Spleen (tissue), 11 donors: Measurements from ENCODE around the gene CSRP1. TPM values are rescaled to one million over a fixed set of nuclear protein-coding genes. Genes with fewer than 3 reads are reported as not detected.

ENCODE experiments used
- DNase-seq: peaks from one replicate; pipeline ENCODE4 v3.0.0-alpha.2; 2020
- H3K27ac ChIP-seq, 8 donors: fragments of 200-600 bp; sonication (generic) in 7 of 8; 1 replicate in 4 of 8; 2 replicates in 4 of 8; pipeline versions ENCODE4 v1.5.0 to v1.8.0; 2016 to 2021; ENCODE audit warnings: inconsistent platforms in 4 of 8, mild to moderate bottlenecking in 4 of 8, moderate library complexity in 1 of 8
- H3K27me3 ChIP-seq, 7 donors: fragments of 200-600 bp; sonication (generic) in 6 of 7; replicated peaks in 1 of 7; 1 replicate in 4 of 7; 2 replicates in 3 of 7; pipeline versions ENCODE4 v1.5.0 to v1.8.0; 2016 to 2021; ENCODE audit warnings: inconsistent platforms in 3 of 7, mild to moderate bottlenecking in 1 of 7
- H3K36me3 ChIP-seq, 6 donors: fragments of 200-600 bp; sonication (generic) in 5 of 6; 1 replicate in 4 of 6; 2 replicates in 2 of 6; pipeline versions ENCODE4 v1.5.0 to v1.8.0; 2016 to 2021; ENCODE audit warnings: inconsistent platforms in 2 of 6
- H3K4me1 ChIP-seq, 6 donors: fragments of 200-600 bp; sonication (generic) in 5 of 6; 1 replicate in 3 of 6; 2 replicates in 3 of 6; pipeline versions ENCODE4 v1.5.0 to v1.8.0; 2016 to 2021; ENCODE audit warnings: inconsistent platforms in 3 of 6
- H3K4me3 ChIP-seq, 8 donors: fragments of 200-600 bp; sonication (generic) in 7 of 8; 1 replicate in 4 of 8; 2 replicates in 4 of 8; pipeline versions ENCODE4 v1.5.0 to v1.8.0; 2016 to 2021; ENCODE audit warnings: inconsistent platforms in 4 of 8, mild to moderate bottlenecking in 4 of 8, moderate library complexity in 2 of 8
- H3K9me3 ChIP-seq, 8 donors: fragments of 200-600 bp; sonication (generic) in 7 of 8; 1 replicate in 4 of 8; 2 replicates in 4 of 8; pipeline versions ENCODE4 v1.5.0 to v1.8.0; 2016 to 2021; ENCODE audit warnings: inconsistent platforms in 4 of 8
- CTCF ChIP-seq, 11 experiments: fragments of 200-600 bp in 7 of 11; fragments of 450-650 bp in 4 of 11; sonication (generic) in 4 of 11; IDR thresholded peaks in 8 of 11; conservative IDR thresholded peaks in 3 of 11; 1 replicate in 7 of 11; 2 replicates in 4 of 11; pipeline versions ENCODE4 v1.4.0 to v1.8.0; 2016 to 2021; ENCODE audit warnings: antibody characterized with exemption in 11 of 11, inconsistent platforms in 4 of 11, mild to moderate bottlenecking in 1 of 11
- POLR2A ChIP-seq, 3 donors: fragments of 450-650 bp; IDR thresholded peaks; one replicate each; pipeline ENCODE4 v1.5.1; 2017; ENCODE audit warnings: antibody characterized with exemption in 3 of 3, mild to moderate bottlenecking in 1 of 3
- POLR2AphosphoS5 ChIP-seq, 3 donors: sonication (generic); formaldehyde crosslinking; IDR thresholded peaks; one replicate each; pipeline ENCODE4 v1.5.1; 2017; ENCODE audit warnings: antibody characterized with exemption in 3 of 3
- WGBS, 5 donors: extraction: QIAGEN DNeasy Blood & Tissue Kit in 3 of 5; methylation state at CpG; one replicate each; pipeline versions ENCODE4 v1.1.5 to v1.1.7; 2013 to 2018; 5-methylcytosine and 5-hydroxymethylcytosine counted together
- intact Hi-C: fragments of 100-400 bp; cut with DNase I; formaldehyde crosslinking; loops from one replicate; pipeline ENCODE4 v1.15.0; 2023; ENCODE audit warnings: low total_unique reads
- polyA plus RNA-seq, 3 donors: library from polyadenylated mRNA; stranded (reverse); fragments of 200-250 nt; gene quantifications; one replicate each; pipeline ENCODE4 v1.2.1, GENCODE V29; 2013
- total RNA-seq, 7 donors: library from RNA; depleted of rRNA in 3 of 7; stranded (reverse); fragments of >200 nt in 3 of 7; fragmentation: NEBNext Ultra II Directional in 4 of 7; extraction: Animal tissue kit (Norgen Biotek cat#: 25700) in 4 of 7; gene quantifications; one replicate each; pipeline versions ENCODE4 v1.1.0 to v1.2.1, GENCODE V29; 2016 to 2021
- donor health status: healthy with polysubstance abuse.
- donor health status: DM: no; HTN: no; CAD: no; lungs with moderate emphysema.
- donor health status: DM: no; HTN: no; CAD: no.
- donor health status: Bipolar disorder and iron deficiency.
- donor health status: healthy.
- donor health status: DM: no; HTN: no; CAD: no.
- donor health status: DM: yes; HTN: yes; CAD: no.

The CSRP1 gene
- total and polyA plus RNA-seq, 10 donors, result 67.1 to 360 (median 182) TPM

GRCh38 chr1:201497935-201498509, 8.9 kb downstream of the CSRP1 start:
- DNase-seq, result no peak
- peaks cover 0 to 83% (median 30%) of the 10 kb centered on the region in 6 donors for H3K36me3 ChIP-seq
- peak overlapping the region in 5 of 8 donors; percentile 3 to 93 (median 89) for H3K27ac ChIP-seq
- no peaks in the 10 kb centered on the region for H3K27me3 ChIP-seq
- peaks cover 0 to 83% (median 36%) of the 10 kb centered on the region in 6 donors for H3K4me1 ChIP-seq
- 87 to 95% (median 89%) methylated on average over 16 of the region's 16 CpGs for WGBS, 5 donors
- H3K9me3 ChIP-seq, result no peaks in the 10 kb centered on the region
- intact Hi-C loops, result no loop called here
- H3K4me3 ChIP-seq, result no peak overlapping the region
- TF ChIP-seq POLR2AphosphoS5 (IDR thresholded peaks at IDR 0.05) (peak in 1 of 3 donors; percentile 24), POLR2A (IDR thresholded peaks at IDR 0.05) (no peak), CTCF (IDR thresholded peaks at IDR 0.05 in 8 of 11, conservative IDR thresholded peaks at IDR 0.05 in 3 of 11) (no peak)

DNA sequence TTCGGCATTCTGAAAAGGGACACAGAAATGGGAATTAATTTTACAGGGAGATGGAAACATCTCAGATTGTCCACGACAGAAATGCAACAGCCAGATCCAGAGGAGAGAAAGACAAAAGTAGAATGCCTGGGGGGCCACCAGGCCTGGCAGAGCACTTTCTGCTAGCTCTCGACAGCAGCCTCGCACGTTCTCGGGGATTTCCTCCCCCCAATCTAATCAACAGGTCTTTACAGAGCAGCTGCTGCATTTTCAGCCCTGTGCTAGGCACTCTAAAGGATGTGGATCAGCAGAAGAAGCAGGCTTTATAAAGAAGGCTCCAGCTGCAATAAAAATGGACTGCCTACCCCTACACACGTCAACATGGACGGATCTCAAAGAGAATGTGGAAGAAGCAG, 10.6 kb downstream of the CSRP1 start:
- H3K4me1 ChIP-seq, result peaks cover 0 to 84% (median 38%) of the 10 kb centered on the region in 6 donors
- H3K36me3 ChIP-seq, result peaks cover 0 to 90% (median 33%) of the 10 kb centered on the region in 6 donors
- H3K9me3 ChIP-seq, result no peaks in the 10 kb centered on the region
- H3K4me3 ChIP-seq, result no peak overlapping the region
- intact Hi-C loops, result no loop called here
- no peaks in the 10 kb centered on the region for H3K27me3 ChIP-seq
- WGBS, 5 donors, result 77 to 89% (median 86%) methylated on average over 8 of the region's 8 CpGs
- DNase-seq, result no peak
- peak overlapping the region in 7 of 8 donors; percentile 58 to 93 (median 72) for H3K27ac ChIP-seq
- TF ChIP-seq POLR2AphosphoS5 (IDR thresholded peaks at IDR 0.05), result no peak
- TF ChIP-seq CTCF (IDR thresholded peaks at IDR 0.05 in 8 of 11, conservative IDR thresholded peaks at IDR 0.05 in 3 of 11), result no peak
- TF ChIP-seq POLR2A (IDR thresholded peaks at IDR 0.05), result no peak

DNA sequence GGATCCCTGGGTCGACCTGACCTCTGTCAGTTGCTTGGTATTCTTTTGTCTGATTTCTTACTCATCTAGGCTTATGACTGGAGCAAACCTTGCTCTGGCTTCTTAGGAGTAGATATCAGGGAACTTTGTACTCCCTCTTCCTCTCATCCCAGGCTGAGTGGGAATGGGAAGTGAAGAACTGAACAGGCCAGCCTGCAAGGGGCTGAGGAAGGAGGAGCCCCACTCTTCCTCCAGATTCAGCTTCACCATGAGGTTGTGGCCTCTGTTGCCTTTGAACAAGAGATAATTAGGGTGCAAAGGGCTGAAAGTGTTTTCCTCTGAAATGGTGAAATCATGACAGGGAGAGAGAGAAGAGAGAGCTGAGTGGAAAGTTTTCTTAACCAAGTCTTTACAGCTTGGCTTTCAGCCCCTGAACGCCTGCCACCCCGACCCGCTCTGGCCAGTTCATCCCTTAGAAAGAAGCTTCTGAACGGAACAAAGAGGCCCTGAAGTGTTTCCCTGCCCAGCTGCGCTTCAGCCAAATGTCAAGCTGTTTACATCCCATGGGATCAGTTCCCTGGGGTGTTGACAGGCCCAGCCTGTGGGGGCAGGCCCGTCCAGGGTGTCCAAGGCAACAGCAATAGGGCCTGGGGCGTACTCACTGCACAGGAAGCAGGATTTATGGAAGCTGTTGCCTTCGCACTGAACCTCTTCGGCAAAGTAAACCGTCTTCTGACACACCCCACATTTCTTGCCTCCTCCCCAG, 11.2 kb downstream of the CSRP1 start:
- TF ChIP-seq POLR2A (IDR thresholded peaks at IDR 0.05), result no peak
- TF ChIP-seq POLR2AphosphoS5 (IDR thresholded peaks at IDR 0.05), result peak in 2 of 3 donors; percentile 79 to 80
- H3K27ac ChIP-seq, result peak overlapping the region in 7 of 8 donors; percentile 58 to 93 (median 72)
- DNase-seq, result no peak
- 77 to 89% (median 86%) methylated on average over 11 of the region's 11 CpGs for WGBS, 5 donors
- peaks cover 0 to 87% (median 33%) of the 10 kb centered on the region in 6 donors for H3K36me3 ChIP-seq
- intact Hi-C loops, result no loop called here
- H3K27me3 ChIP-seq, result no peaks in the 10 kb centered on the region
- H3K9me3 ChIP-seq, result no peaks in the 10 kb centered on the region
- H3K4me3 ChIP-seq, result no peak overlapping the region
- peaks cover 5 to 84% (median 44%) of the 10 kb centered on the region in 6 donors for H3K4me1 ChIP-seq

DNA sequence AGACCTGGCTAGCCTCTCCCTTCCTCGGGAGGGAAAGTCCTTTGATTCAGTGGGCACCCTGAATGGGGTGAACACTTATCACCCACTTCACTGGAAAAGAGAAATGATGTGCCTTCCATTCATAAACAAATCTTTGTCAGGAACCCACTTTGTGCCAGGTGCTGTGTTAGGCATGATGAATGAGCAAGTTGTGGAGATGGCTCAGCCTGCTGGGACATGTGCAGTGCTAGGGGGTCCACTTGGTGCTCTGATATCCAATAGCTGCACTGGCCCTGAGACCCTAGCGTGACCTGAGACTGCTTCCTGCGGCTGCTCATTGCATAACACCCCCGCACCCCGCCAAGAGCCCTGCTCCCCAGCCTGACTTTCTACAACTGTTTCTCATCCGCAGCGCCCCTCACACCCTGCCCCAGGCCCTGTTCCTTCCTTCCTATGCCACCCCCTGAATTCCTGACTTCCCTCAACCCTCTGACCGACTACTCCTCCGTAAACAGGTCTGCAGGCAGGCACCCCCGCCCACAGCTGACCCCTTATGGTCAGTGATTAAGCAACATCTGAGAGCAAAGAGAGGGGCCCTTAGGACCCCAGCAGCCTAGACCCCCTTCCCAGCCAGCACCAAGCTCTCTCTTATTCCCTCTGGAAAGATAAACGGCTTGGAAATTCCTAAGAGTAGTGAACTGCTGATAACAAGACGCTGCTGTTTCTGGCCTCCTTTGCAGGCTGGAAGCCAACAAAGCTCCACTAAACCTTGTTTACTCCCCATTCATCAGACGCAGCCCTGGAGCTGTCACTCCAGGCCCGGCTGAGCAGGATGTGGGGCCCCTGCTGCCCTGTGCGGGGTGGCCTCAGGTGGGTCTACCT, 12.9 kb downstream of the CSRP1 start:
- H3K27ac ChIP-seq, result peak overlapping the region in 6 of 8 donors; percentile 20 to 77 (median 50)
- no peaks in the 10 kb centered on the region for H3K27me3 ChIP-seq
- no peak for TF ChIP-seq POLR2A (IDR thresholded peaks at IDR 0.05)
- TF ChIP-seq POLR2AphosphoS5 (IDR thresholded peaks at IDR 0.05), result peak in 2 of 3 donors; percentile 6 to 21
- peaks cover 0 to 87% (median 33%) of the 10 kb centered on the region in 6 donors for H3K36me3 ChIP-seq
- H3K4me3 ChIP-seq, result no peak overlapping the region
- H3K4me1 ChIP-seq, result peaks cover 20 to 84% (median 55%) of the 10 kb centered on the region in 6 donors
- 41 to 55% (median 48%) methylated on average over 13 to 15 of the region's 15 CpGs for WGBS, 5 donors
- intact Hi-C loops, result no loop called here
- H3K9me3 ChIP-seq, result no peaks in the 10 kb centered on the region
- DNase-seq, result peak; percentile 14
